ENCODE measurements around the gene ZNF766.
"Not testable (repeated sequence)": the region's sequence is repeated elsewhere in the genome, so short reads cannot be mapped to it uniquely, and the experiment has no call there.

Gene ZNF766

GRCh38 chr19:52269338-52270261, at the start of gene ZNF766:
ZNF766 (plus strand) TSS chr19:52269587; CDS start chr19:52269614, 27 bp downstream.
- DNase-seq (ENCODE audit: low read depth, low spot score) = peak; percentile 74

- no peak for DNase-seq (ENCODE audit: low read depth, low spot score)
These were observed 49.8 kb upstream of the ZNF766 start for GRCh38 chr19:52219611-52220010.

- no peak for DNase-seq (ENCODE audit: low read depth, low spot score)
These were observed 48.4 kb upstream of the ZNF766 start for GRCh38 chr19:52221031-52221430.

DNA sequence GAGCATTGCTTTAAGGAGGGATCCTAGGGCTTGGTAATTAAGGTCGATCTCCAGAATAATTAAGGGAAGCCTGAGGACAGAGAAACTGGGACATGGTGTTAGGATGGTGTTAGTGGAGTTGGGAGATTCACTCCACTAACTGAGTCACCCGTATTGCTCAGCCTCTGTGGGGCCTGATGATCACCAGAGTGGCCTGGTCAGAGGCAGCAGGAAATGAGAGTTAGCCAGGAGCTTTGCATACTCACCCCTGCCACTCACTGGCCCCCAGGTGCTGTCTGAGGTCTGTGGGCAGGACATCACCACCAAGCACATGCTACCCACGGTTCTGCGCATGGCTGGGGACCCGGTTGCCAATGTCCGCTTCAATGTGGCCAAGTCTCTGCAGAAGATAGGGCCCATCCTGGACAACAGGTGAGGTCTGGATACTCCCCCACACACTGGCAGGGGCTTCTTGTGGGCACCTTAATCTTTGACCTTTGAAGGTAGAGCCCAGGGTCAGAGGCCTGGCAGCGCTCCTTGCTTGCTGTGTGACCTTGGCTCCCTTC, 47.5 kb upstream of the ZNF766 start:
- no peak for DNase-seq (ENCODE audit: low read depth, low spot score)

DNA sequence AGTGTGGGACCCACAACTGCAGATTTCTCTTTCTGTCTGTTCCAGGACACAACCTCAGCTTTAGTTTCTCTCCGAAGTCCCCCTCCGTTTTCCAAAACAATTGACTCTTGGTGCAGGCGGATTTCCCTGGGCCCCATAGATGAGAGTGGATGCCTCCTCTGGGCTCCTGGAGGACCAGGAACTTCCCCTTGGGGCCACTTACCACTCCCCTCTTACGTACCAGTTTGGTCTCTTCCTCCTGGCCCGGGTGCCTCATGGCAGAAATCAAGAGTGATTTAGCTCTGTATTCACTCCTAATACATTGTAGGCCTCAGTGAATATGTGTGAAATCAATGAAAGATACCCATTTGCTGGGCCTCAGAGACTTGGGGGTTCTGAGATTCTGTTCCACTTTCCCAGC, 45.2 kb upstream of the ZNF766 start:
- no peak for DNase-seq (ENCODE audit: low read depth, low spot score)

- no peak for DNase-seq (ENCODE audit: low read depth, low spot score)
These were observed 42.7 kb upstream of the ZNF766 start for GRCh38 chr19:52226652-52227051.

GRCh38 chr19:52227196-52227940, 42.0 kb upstream of the ZNF766 start:
- no peak for DNase-seq (ENCODE audit: low read depth, low spot score)

DNA sequence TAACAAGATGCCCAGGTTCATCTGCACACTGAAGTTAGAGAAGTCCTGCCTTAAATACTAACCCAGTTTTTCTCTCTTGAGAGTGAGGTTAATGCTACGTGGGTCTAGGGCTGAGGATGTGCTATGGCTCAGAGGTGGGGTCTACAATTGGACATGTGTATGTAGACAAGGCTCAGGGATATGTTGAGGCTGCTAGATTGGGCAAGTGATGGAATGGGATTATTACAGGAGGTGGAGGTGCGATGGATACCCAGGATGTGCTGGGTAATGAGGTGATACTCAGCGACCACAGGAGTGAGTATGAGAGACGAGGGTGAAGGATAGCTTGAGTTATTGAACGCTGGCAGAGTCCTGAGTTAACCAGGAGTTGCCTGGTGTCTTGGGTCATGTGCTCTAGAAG, 41.4 kb upstream of the ZNF766 start:
- no peak for DNase-seq (ENCODE audit: low read depth, low spot score)

- no peak for DNase-seq (ENCODE audit: low read depth, low spot score)
These were observed 39.9 kb upstream of the ZNF766 start for GRCh38 chr19:52229524-52229923.

GRCh38 chr19:52230685-52231084, 38.7 kb upstream of the ZNF766 start:
- no peak for DNase-seq (ENCODE audit: low read depth, low spot score)

- no peak for DNase-seq (ENCODE audit: low read depth, low spot score)
These were observed 38.1 kb upstream of the ZNF766 start for GRCh38 chr19:52231154-52231910.

GRCh38 chr19:52234406-52234805, 35.0 kb upstream of the ZNF766 start:
- no peak for DNase-seq (ENCODE audit: low read depth, low spot score)

GRCh38 chr19:52237197-52237596, 32.2 kb upstream of the ZNF766 start:
- no peak for DNase-seq (ENCODE audit: low read depth, low spot score)

DNA sequence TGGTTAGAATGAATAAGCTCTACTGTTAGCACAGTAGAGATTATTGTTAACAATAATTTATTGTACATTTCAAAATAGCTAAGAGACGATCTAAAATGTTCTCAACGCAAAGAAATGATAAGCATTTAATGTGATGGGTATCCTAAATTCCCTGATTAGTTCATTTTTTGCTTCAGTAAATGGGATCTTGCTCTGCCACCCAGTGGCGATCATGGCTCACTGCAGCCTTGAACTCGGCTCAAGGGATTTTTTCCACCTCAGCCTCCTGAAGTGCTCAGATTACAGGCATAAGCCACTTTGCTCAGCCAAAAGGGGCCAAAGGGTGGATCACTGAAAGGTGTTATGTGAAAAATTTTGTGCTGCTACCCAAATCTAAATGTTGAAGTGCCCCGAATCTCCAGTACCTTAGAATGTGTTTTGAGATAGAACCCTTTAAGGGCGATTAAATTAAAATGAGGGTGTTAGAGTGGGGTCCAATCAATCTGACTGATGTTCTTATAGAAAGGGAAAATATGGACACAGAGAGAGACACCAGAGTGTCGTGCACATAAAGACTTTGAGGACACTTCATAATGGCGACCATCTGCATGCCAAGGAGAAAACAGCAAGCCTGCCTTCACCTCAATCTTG, 31.5 kb upstream of the ZNF766 start:
- peak; percentile 33 for DNase-seq (ENCODE audit: low read depth, low spot score)

- no peak for DNase-seq (ENCODE audit: low read depth, low spot score)
These were observed 25.4 kb upstream of the ZNF766 start for GRCh38 chr19:52244021-52244420.

DNA sequence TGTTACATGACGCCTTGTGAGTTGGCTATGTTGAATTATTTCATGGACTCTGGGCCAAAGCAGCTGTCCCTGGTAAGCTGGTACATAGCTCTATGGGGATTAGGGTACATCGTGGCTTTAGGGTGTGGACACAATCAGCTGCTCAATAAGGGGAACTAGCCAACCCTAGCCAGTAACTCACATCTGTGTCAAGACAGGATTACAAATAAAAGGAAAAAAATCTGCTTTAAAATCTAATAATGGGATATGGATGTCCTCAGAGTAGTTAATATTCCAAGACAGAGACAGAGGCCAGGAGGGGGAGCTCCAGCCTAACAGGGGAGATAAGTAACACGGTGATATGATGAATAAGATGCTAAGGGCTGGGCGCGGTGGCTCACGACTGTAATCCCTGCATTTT, 21.1 kb upstream of the ZNF766 start:
- no peak for DNase-seq (ENCODE audit: low read depth, low spot score)

- DNase-seq (ENCODE audit: low read depth, low spot score) = no peak
These were observed 11.0 kb upstream of the ZNF766 start for GRCh38 chr19:52258426-52258825.

DNA sequence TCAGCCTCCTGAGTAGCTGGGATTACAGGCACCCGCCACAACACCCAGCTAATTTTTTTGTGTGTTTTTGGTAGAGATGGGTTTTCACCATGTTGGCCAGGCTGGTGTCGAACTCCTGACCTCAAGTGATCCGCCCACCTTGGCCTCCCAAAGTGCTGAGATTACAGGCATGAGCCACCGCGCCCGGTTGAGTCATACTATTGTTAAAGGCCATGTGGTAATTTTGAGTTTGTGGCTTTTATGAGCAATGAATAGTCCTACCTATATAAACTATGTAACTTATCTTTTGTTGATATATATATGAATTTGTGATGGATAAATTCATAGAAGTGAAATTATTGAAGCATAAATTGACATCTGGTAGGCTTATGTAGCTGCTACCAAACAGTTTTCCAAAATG, 3.8 kb upstream of the ZNF766 start:
- not testable (repeated sequence) for DNase-seq (ENCODE audit: low read depth, low spot score)

GRCh38 chr19:52270266-52270885, 989 bp downstream of the ZNF766 start:
- DNase-seq (ENCODE audit: low read depth, low spot score) = no peak

DNA sequence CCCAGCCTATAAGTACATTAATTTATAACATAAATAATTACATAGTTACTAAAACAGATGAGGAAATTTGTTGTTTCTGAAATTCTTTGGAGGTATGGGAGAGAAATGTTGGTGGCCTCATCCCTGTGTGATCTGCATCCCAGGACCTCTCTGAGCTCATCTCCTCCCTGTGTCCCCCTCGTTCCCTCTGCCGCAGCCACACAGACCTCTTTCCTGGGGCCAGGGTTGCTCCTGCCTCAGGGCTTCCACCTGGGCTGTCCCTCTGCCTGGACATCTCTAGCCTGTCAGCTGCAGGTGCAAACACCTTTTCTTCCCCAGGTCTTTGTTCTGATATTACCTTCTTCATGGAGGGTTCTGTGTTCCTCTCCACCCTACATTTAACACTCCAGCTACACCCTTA, 3.9 kb downstream of the ZNF766 start:
- no peak for DNase-seq (ENCODE audit: low read depth, low spot score)

DNA sequence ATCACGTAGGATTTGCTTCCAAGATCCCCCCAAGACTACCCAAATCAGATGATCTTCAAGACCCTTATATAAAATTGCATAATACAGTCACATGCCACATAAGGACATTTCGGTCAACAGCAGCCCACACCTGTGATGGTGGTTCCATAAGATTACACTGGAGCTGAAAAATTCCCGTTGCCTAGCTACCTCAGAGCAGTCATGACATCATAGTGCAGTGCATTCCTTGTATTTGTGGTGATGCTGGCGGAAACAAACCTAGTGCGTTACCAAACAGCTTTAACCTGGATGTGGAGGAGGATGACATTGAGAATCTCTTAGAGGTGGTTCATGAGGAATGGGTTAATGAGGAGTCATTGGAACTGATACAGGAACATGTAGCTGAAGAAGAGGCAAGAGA, 4.8 kb downstream of the ZNF766 start:
- no peak for DNase-seq (ENCODE audit: low read depth, low spot score)
